D721Med (cell line): Measurements from ENCODE around the gene LIF.

ENCODE experiments used
- DNase-seq: peaks from one replicate; pipeline ENCODE4 v3.0.0; 2011; ENCODE audit warnings: low spot score; ENCODE audit not compliant: insufficient read length
- FAIRE-seq: peaks from 2 replicates; lab custom pipeline; 2011; peaks lifted over from hg19 to GRCh38; lab: Jason Lieb, UNC
- TF ChIP-seq, protein P1 (sequence below): IDR thresholded peaks from 2 replicates; pipeline ENCODE4 v1.5.1; 2012; ENCODE audit warnings: mild to moderate bottlenecking, control low read depth; ENCODE audit not compliant: insufficient read depth; ENCODE audit errors: missing control alignments

Gene LIF

GRCh38 chr22:30222321-30222720, 24.2 kb downstream of the LIF start:
- FAIRE-seq (no peak), DNase-seq (no peak)
- TF ChIP-seq, protein P1, sequence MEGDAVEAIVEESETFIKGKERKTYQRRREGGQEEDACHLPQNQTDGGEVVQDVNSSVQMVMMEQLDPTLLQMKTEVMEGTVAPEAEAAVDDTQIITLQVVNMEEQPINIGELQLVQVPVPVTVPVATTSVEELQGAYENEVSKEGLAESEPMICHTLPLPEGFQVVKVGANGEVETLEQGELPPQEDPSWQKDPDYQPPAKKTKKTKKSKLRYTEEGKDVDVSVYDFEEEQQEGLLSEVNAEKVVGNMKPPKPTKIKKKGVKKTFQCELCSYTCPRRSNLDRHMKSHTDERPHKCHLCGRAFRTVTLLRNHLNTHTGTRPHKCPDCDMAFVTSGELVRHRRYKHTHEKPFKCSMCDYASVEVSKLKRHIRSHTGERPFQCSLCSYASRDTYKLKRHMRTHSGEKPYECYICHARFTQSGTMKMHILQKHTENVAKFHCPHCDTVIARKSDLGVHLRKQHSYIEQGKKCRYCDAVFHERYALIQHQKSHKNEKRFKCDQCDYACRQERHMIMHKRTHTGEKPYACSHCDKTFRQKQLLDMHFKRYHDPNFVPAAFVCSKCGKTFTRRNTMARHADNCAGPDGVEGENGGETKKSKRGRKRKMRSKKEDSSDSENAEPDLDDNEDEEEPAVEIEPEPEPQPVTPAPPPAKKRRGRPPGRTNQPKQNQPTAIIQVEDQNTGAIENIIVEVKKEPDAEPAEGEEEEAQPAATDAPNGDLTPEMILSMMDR: no peak

GRCh38 chr22:30221121-30221992, 25.2 kb downstream of the LIF start:
- TF ChIP-seq, protein P1: no peak
- DNase-seq (no peak), FAIRE-seq (no peak)

DNA sequence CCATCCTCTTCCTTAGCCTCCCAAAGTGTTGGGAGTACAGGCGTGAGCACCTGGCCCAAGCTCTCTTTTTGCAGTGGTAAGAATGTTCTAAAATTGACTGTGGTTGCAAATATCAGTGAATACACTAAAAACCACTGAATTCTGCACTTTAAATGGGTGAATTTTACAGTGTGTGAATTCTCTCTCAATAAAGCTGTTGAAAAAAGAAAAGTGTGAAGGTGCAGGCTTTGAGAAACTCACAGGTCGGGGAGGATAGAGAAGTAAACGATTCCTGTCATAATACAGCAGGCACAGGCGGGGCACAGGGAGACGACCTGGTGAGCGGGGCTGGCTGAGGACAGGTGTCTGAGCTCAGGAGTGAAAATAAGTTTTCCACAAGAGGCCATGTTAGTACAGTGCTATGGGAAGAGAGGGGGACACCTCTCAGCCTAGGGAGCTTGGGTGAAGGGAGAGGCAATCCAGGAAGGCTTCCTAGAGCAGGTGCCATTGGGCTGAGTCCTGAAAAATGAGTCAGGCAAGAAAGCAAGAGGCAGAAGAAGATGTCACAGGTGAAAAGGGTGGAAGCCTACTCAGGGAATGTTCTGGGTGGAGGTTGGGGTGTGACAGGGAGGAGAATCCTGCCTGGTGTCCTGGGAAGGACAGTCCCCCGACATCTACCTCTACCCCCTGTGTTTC, 26.1 kb downstream of the LIF start:
- FAIRE-seq (no peak), DNase-seq (no peak)
- TF ChIP-seq, protein P1: no peak

DNA sequence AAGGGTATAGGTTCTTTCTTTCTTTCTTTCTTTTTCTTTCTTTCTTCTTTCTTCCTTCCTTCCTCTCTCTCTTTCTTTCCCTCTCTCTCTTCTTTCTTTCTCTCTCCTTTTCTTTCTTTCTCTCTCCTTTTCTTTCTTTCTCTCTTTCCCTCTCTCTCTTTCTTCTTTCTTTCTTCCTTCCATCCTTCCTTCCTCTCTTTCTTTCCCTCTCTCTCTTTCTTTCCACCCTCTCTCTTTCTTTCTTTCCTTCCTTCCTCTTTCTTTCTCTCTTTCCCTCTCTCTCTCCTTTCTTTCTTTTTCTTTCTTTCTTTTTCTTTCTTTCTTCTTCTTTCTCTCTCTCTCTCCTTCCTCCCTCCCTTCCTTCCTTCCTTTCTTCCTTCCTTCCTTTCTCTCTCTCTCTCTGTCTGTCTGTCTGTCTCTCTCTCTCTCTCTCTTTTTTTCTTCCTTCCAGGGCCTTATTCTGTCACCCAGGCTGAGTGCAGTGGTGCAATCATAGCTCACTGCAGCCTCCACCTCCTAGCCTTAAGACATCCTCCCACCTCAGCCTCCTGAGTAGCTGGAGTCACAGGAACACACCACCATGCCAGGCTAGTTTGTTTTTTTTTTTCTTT, 26.8 kb downstream of the LIF start:
- FAIRE-seq (no peak), DNase-seq (no peak)
- TF ChIP-seq, protein P1: no peak

DNA sequence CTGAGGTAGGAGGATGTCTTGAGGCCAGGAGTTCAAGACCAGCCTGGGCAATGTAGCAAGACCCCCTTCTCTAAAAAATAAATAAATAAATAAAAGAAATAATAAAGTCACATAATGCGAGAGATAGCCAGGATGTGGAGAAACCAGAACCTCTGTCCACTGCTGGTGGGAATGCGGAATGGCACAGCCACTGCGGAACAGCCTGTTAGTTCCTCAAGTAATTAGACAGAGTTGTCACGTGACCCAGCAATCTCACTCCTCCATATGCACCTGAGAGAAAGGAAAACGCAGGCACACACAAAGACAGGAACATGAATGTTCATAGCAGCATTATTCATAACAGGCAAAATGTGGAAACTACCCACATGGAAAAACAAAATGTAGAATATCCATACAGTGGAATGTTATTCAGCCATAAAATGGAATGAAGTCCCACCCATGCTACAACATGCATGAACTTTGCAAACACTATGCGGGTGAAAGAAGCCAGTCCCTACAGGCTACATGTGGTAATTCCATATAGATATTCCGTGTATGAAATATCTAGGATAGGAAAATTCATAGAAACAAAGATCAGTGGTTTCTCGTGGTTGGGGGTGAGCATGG, 27.4 kb downstream of the LIF start:
- FAIRE-seq: no peak
- TF ChIP-seq, protein P1: no peak

GRCh38 chr22:30217698-30218560, 28.6 kb downstream of the LIF start:
- no peak for DNase-seq
- TF ChIP-seq, protein P1: no peak
- no peak for FAIRE-seq

More for the DNA sequence above, 27.4 kb downstream of the LIF start:
- DNase-seq: no peak
